Thymus (tissue), 11 donors: ENCODE results near the gene COL15A1. TPM values are rescaled to one million over a fixed set of nuclear protein-coding genes. Genes with fewer than 3 reads are reported as not detected.

Experiments used
- DNase-seq, 9 donors: peaks; one replicate each; pipeline ENCODE4 v3.0.0-alpha.2; 2013; ENCODE audit warnings: low spot score in 9 of 9, low read depth in 6 of 9, missing footprints in 1 of 9
- H3K27ac ChIP-seq, 2 donors: one replicate each; pipeline ENCODE4 v1.5.1; 2013; ENCODE audit warnings: control low read depth in 1 of 2, low read depth in 1 of 2, low read length in 1 of 2, mild to moderate bottlenecking in 1 of 2, moderate library complexity in 1 of 2
- H3K27me3 ChIP-seq, 2 donors: one replicate each; pipeline ENCODE4 v1.5.1; 2013; ENCODE audit warnings: low read length in 1 of 2; ENCODE audit not compliant: control insufficient read depth in 2 of 2, insufficient read depth in 1 of 2
- H3K36me3 ChIP-seq, 2 donors: one replicate each; pipeline ENCODE4 v1.5.1; 2013; ENCODE audit warnings: low read length in 1 of 2, mild to moderate bottlenecking in 1 of 2, moderate library complexity in 1 of 2; ENCODE audit not compliant: control insufficient read depth in 2 of 2, insufficient read depth in 2 of 2
- H3K4me1 ChIP-seq, 2 donors: one replicate each; pipeline ENCODE4 v1.5.1; 2013; ENCODE audit warnings: low read length in 2 of 2; ENCODE audit not compliant: control insufficient read depth in 2 of 2, insufficient read depth in 2 of 2
- H3K4me3 ChIP-seq, 2 donors: one replicate each; pipeline ENCODE4 v1.5.1; 2013; ENCODE audit warnings: low read length in 2 of 2, control low read depth in 1 of 2, mild to moderate bottlenecking in 1 of 2
- H3K9me3 ChIP-seq, 2 donors: one replicate each; pipeline ENCODE4 v1.5.1; 2013; ENCODE audit warnings: low read length in 1 of 2, mild to moderate bottlenecking in 1 of 2; ENCODE audit not compliant: control insufficient read depth in 2 of 2, insufficient read depth in 1 of 2
- WGBS: extraction: QIAGEN DNeasy Blood & Tissue Kit; methylation state at CpG from one replicate; pipeline ENCODE4 v1.1.7; 2013; 5-methylcytosine and 5-hydroxymethylcytosine counted together
- polyA plus RNA-seq: library from polyadenylated mRNA; stranded (reverse); fragments of 200-250 nt; gene quantifications from one replicate; pipeline ENCODE4 v1.2.3, GENCODE V29; 2013
- total RNA-seq: library from RNA; stranded (reverse); fragments of 120-200 nt; gene quantifications from one replicate; pipeline ENCODE4 v1.2.4, GENCODE V29; 2013
- donor health status: healthy.

The COL15A1 gene
- total and polyA plus RNA-seq, 2 donors = 3.8 to 13.2 TPM

DNA sequence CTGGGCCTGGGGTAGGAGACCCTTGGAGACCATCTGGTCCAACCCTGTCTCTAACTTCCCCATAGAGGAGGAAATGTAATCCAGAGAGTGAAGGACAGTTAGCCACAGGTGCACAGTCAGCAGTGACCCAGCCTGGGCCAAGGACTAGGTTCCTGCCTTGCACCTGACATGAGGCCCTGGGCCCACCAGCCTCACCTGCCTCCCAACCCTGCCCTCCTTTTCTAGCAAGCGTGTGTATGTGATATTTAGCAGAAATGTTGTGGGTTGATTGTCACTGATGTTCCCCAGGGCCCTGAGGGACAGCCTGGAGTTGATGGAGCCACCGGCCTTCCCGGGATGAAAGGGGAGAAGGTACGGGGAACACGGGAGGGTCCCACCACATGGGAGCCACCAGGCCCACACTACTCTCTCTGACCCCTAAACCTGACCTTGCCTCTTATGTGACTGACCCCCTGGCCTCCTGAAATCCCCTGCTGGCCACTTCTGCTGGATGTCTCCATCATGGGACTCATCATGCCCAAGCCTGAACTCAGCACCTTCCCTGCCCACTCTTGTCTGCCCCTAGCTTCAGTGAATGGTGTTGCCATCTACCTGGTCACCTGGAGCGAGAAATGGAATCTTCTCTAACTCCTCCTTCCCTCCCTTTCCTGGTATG is 82.0 kb downstream of the COL15A1 start:
- H3K27me3 ChIP-seq = no peaks in the 10 kb centered on the region
- no peak overlapping the region for H3K4me3 ChIP-seq
- no peak overlapping the region for H3K27ac ChIP-seq
- DNase-seq = no peak
- no peaks in the 10 kb centered on the region for H3K9me3 ChIP-seq
- WGBS = 97% methylated on average over 6 of the region's 6 CpGs
- H3K36me3 ChIP-seq = no peaks in the 10 kb centered on the region
- peaks cover 4 to 20% of the 10 kb centered on the region in 2 donors for H3K4me1 ChIP-seq

DNA sequence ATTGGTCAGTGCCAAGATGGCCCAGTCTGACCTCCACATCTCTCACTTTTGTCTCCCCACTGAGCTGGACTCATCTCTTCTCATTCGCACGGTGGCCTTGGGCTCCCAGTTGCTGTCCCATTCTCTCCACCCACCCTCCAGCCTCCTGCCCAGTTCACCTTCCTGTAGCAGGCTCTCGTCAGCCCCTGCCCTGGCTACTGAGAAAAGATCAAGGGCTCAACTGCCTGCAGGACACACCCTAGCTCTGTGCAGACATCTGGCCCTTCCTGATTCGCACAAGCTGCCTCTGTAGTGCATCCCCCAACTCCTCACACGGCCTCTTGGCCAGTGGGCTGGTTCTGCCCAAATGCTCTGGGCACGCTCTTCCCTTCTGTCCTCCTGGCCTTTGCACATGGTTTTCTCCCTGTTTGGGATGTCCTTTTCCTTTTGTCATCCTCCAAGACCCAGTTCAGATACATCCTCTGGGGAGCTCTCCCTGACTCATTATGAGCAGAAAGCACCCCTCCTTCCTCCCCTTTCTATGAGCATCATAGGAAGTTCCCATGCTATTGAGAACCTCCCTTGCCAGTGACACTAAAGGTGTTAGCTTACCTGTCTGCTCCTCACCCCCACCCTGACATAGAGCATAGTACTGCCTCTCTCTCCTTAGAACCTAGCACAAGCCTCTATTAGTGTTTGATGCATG is 82.7 kb downstream of the COL15A1 start:
- DNase-seq = no peak

DNA sequence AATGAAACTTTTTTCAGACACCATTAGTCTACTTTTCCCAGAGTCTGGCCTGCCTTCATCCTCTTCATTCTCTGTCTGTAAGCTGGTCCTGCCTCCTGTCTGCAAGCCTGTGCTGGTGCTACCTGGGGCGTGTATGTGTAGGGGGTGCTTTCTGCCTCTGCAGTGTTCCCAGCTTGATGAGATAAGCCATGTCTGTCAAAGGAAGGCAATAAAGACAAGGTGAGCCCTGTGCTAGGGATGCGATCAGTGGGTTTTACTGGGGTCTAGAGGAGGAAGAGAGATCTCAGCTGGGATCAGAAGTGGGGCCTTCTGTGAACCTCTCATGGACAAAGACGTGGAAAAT is 83.2 kb downstream of the COL15A1 start:
- no peak overlapping the region for H3K27ac ChIP-seq
- WGBS = 90% methylated on average over 3 of the region's 3 CpGs
- no peaks in the 10 kb centered on the region for H3K36me3 ChIP-seq
- no peak for DNase-seq
- peaks cover 4 to 20% of the 10 kb centered on the region in 2 donors for H3K4me1 ChIP-seq
- H3K27me3 ChIP-seq = no peaks in the 10 kb centered on the region
- H3K9me3 ChIP-seq = no peaks in the 10 kb centered on the region
- H3K4me3 ChIP-seq = no peak overlapping the region

More for the DNA sequence above, 82.7 kb downstream of the COL15A1 start:
- WGBS = 97% methylated on average over 6 of the region's 6 CpGs
- Histone ChIP-seq H3K27ac (no peak overlapping the region), H3K9me3 (no peaks in the 10 kb centered on the region), H3K27me3 (no peaks in the 10 kb centered on the region), H3K4me3 (no peak overlapping the region), H3K36me3 (no peaks in the 10 kb centered on the region), H3K4me1 (peaks cover 4 to 20% of the 10 kb centered on the region in 2 donors)

DNA sequence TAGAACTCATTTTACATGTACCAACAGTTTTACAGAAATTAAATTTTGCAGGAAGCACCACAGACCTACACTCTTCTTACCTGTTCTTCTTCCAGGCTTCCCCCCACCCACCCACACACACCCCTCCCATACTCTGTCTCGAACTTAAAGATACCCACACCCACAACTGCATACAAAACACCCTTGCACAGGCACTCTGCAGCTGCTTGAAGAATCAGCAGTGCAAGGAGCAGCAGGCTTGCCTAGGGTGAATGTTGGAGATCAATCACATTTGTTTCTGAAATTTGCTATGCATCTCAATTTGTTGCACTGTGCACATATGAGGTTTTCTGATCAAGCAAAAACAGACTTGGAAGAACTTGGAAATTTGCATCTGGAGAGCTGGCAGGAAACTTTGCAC is 83.7 kb downstream of the COL15A1 start:
- Histone ChIP-seq H3K9me3 (no peaks in the 10 kb centered on the region), H3K36me3 (no peaks in the 10 kb centered on the region), H3K27me3 (no peaks in the 10 kb centered on the region), H3K4me1 (peaks cover 4 to 19% of the 10 kb centered on the region in 2 donors), H3K4me3 (no peak overlapping the region), H3K27ac (no peak overlapping the region)
- DNase-seq = peak in 4 of 9 donors; percentile 20 to 58 (median 31)
- WGBS = 67% methylated on average over 1 of the region's 1 CpG

DNA sequence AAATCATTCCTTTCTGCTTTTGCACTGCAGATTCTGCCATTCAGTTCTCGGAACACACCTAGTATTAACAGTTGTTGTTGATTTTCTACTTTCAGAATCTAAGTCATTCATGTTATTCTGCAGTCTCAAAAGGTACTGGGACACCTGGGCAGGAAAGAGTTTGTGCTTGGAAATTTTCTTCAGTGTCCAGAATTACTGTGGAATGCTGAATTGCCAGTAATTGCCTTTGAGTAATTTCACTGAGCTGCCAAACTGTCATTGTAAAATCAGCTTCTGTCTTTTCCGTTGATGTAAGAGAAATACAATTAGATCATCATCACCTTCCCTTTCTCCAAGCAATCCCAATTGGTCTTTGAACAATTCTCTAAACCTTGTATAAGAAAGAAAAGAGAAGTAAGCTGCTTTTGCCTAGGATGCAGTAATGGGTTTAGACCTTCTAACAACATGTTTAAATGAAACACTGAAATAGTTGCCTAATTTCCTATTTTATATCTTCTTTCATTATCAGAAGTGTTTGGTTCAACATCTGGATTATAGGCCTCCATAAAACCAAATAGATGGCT is 85.5 kb downstream of the COL15A1 start:
- 95% methylated on average over 2 of the region's 2 CpGs for WGBS
- Histone ChIP-seq H3K27me3 (no peaks in the 10 kb centered on the region), H3K4me1 (peaks cover 0 to 21% of the 10 kb centered on the region in 2 donors), H3K27ac (no peak overlapping the region), H3K4me3 (no peak overlapping the region), H3K36me3 (no peaks in the 10 kb centered on the region), H3K9me3 (no peaks in the 10 kb centered on the region)
- no peak for DNase-seq

DNA sequence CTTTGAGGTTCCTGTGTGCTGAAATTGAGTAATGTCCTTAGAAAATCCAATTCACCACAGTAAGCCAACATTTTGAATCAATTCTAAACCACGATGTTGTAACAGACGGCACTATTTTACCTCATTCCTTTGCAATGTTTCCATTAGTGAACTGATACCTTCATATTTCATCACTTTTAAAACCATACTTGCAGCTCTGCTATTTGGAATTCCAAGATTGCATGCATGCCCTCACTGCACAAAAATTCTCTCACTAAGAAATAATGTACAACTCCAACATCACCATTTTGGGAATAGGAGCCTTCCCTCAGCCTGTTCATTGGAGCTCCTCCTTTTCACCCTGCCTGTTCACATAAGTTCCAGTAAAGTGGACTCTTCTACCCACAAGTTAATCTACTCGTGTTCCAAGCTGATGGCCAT is 86.4 kb downstream of the COL15A1 start:
- Histone ChIP-seq H3K4me1 (peaks cover 0 to 27% of the 10 kb centered on the region in 2 donors), H3K36me3 (no peaks in the 10 kb centered on the region), H3K27me3 (no peaks in the 10 kb centered on the region), H3K27ac (no peak overlapping the region), H3K4me3 (no peak overlapping the region), H3K9me3 (no peaks in the 10 kb centered on the region)
- WGBS = 95% methylated on average over 3 of the region's 3 CpGs
- DNase-seq = no peak

DNA sequence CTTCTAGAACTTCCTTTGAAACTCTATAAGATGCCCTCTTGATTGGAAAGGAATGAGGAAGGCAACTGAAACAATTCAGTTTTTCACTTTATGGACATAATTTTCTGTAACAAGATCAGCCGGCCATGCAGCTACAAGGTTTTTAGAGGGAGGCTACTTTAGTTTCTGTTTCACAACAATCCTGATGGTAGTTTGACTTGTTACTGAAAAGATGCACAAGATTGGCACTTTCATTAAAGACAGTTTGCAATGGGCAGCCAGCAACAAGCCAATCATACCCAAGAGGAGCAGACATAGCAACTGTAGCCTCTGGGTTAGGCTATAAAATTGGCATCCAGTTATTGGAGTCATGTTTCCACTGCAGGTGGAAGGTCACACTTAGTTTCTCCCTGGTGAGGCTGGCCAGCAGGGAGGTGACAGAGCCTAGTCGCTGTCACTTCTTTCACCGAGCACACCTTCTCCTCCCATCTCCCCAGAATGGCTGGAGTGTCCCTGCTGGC is 87.0 kb downstream of the COL15A1 start:
- no peaks in the 10 kb centered on the region for H3K27me3 ChIP-seq
- no peak overlapping the region for H3K4me3 ChIP-seq
- peaks cover 5 to 33% of the 10 kb centered on the region in 2 donors for H3K4me1 ChIP-seq
- no peaks in the 10 kb centered on the region for H3K36me3 ChIP-seq
- WGBS = 99% methylated on average over 3 of the region's 3 CpGs
- H3K27ac ChIP-seq = no peak overlapping the region
- no peaks in the 10 kb centered on the region for H3K9me3 ChIP-seq
- DNase-seq = no peak

DNA sequence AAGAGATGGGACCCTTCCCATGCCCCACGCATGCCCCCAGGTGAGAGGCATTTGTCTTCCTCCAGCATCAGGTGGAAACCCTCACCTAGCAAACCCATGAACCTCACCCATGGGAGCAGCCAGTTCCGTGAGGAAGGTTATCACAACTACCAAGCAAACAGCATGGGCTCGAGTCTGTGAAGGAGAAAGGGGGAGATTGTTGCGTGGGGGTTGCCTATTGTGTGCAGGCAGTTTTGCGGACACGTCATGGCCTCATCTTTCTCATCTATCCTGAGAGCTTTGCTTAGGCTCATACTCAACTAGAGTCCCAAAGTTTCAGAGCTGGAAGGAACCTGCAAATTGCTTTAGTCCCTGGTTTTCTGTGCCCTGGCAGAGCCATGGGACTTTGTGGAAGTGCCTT is 87.6 kb downstream of the COL15A1 start:
- no peak for DNase-seq

DNA sequence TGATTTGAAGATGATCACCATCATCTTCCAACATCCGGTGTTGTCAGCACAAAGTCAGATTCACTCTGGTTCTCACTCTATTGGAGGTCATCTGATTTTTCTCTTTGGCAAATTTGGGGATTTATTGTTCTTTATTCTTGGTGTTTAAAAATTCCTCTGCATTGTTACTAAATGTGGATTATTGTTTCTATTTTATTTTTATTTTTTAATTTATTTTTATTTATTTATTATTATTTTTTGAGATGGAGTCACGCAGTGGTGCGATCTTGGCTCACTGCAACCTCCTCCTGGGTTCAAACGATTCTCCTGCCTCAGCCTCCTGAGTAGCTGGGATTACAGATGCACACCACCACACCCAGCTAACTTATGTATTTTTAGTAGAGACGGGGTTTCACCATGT is 88.3 kb downstream of the COL15A1 start:
- H3K4me3 ChIP-seq = no peak overlapping the region
- peaks cover 6 to 31% of the 10 kb centered on the region in 2 donors for H3K4me1 ChIP-seq
- no peaks in the 10 kb centered on the region for H3K9me3 ChIP-seq
- H3K27ac ChIP-seq = no peak overlapping the region
- no peaks in the 10 kb centered on the region for H3K27me3 ChIP-seq
- H3K36me3 ChIP-seq = no peaks in the 10 kb centered on the region
- no peak for DNase-seq
- over 99% methylated on average over 5 of the region's 5 CpGs for WGBS

More for the DNA sequence above, 87.6 kb downstream of the COL15A1 start:
- peaks cover 6 to 36% of the 10 kb centered on the region in 2 donors for H3K4me1 ChIP-seq
- H3K36me3 ChIP-seq = no peaks in the 10 kb centered on the region
- 98% methylated on average over 6 of the region's 6 CpGs for WGBS
- H3K27me3 ChIP-seq = no peaks in the 10 kb centered on the region
- H3K4me3 ChIP-seq = no peak overlapping the region
- H3K27ac ChIP-seq = no peak overlapping the region
- H3K9me3 ChIP-seq = no peaks in the 10 kb centered on the region
